Lower leg skin (tissue), 4 donors: ENCODE measurements around the gene TRPM2. TPM values are rescaled to one million over a fixed set of nuclear protein-coding genes. Genes with fewer than 3 reads are reported as not detected.

ENCODE experiments used
- DNase-seq, 2 donors: peaks; one replicate each; pipeline ENCODE4 v3.0.0-alpha.2; 2019; ENCODE audit warnings: low spot score in 2 of 2
- H3K4me3 ChIP-seq: fragments of 200-600 bp; sonication (generic); 2 replicates; pipeline ENCODE4 v1.5.1; 2017; ENCODE audit warnings: mild to moderate bottlenecking, low read depth; ENCODE audit not compliant: poor library complexity, severe bottlenecking
- CTCF ChIP-seq, 3 donors: fragments of 450-650 bp; IDR thresholded peaks; one replicate each; pipeline ENCODE4 v1.5.1; 2016; ENCODE audit warnings: antibody characterized with exemption in 3 of 3, mild to moderate bottlenecking in 3 of 3, moderate library complexity in 2 of 3
- POLR2A ChIP-seq, 2 donors: fragments of 450-650 bp; IDR thresholded peaks; one replicate each; pipeline ENCODE4 v1.6.1; 2016 to 2017; ENCODE audit warnings: antibody characterized with exemption in 2 of 2, mild to moderate bottlenecking in 1 of 2, moderate library complexity in 1 of 2
- WGBS, 2 donors: methylation state at CpG; one replicate each; pipeline ENCODE4 v1.1.5; 2018; 5-methylcytosine and 5-hydroxymethylcytosine counted together
- intact Hi-C: fragments of 100-400 bp; cut with DNase I; formaldehyde crosslinking; loops from one replicate; pipeline ENCODE4 v1.15.0; 2023; ENCODE audit warnings: low total_unique reads
- total RNA-seq, 4 donors: library from RNA; depleted of rRNA; stranded (reverse); fragments of >200 nt; gene quantifications; one replicate each; pipeline ENCODE4 v1.1.0, GENCODE V29; 2016

Gene TRPM2
- total RNA-seq, 4 donors from 2014 or later, result 1.9 to 9.4 (median 2.2) TPM

- no peak for TF ChIP-seq POLR2A (IDR thresholded peaks at IDR 0.05)
- TF ChIP-seq CTCF (IDR thresholded peaks at IDR 0.05), result no peak
- intact Hi-C loops, result no loop called here
- WGBS, 2 donors, result 71 to 86% methylated on average over 1 of the region's 1 CpG
- H3K4me3 ChIP-seq, result no peak overlapping the region
- DNase-seq, result no peak
Measured at GRCh38 chr21:44363278-44363677, 9.9 kb downstream of the TRPM2 start.

- DNase-seq, result peak in 1 of 2 donors; percentile 62
- no peak for TF ChIP-seq POLR2A (IDR thresholded peaks at IDR 0.05)
- TF ChIP-seq CTCF (IDR thresholded peaks at IDR 0.05), result no peak
- H3K4me3 ChIP-seq, result no peak overlapping the region
- WGBS, 2 donors, result 80 to 84% methylated on average over 19 to 22 of the region's 22 CpGs
- intact Hi-C loops, result no loop called here
Measured at GRCh38 chr21:44364151-44365053, 11.0 kb downstream of the TRPM2 start.

- no peak for TF ChIP-seq POLR2A (IDR thresholded peaks at IDR 0.05)
- TF ChIP-seq CTCF (IDR thresholded peaks at IDR 0.05), result no peak
- WGBS, 2 donors, result 89 to 92% methylated on average over 14 to 16 of the region's 18 CpGs
- H3K4me3 ChIP-seq, result no peak overlapping the region
- intact Hi-C loops, result no loop called here
- DNase-seq, result peak in 1 of 2 donors; percentile 68
Measured at GRCh38 chr21:44365251-44365966, 12.0 kb downstream of the TRPM2 start.

- intact Hi-C loops, result no loop called here
- peak in 1 of 2 donors; percentile 66 for DNase-seq
- 86 to 93% methylated on average over 22 of the region's 22 CpGs for WGBS, 2 donors
- TF ChIP-seq CTCF (IDR thresholded peaks at IDR 0.05) (no peak), POLR2A (IDR thresholded peaks at IDR 0.05) (no peak)
- H3K4me3 ChIP-seq, result no peak overlapping the region
Measured at GRCh38 chr21:44365967-44366585, 12.7 kb downstream of the TRPM2 start.

- DNase-seq, result peak in 1 of 2 donors; percentile 79
- WGBS, 2 donors, result 86 to 92% methylated on average over 25 to 28 of the region's 28 CpGs
- intact Hi-C loops, result no loop called here
- no peak for TF ChIP-seq POLR2A (IDR thresholded peaks at IDR 0.05)
- TF ChIP-seq CTCF (IDR thresholded peaks at IDR 0.05), result no peak
- H3K4me3 ChIP-seq, result no peak overlapping the region
Measured at GRCh38 chr21:44366586-44367211, 13.3 kb downstream of the TRPM2 start.
